ENCODE data around the gene SEMA4D. TPM values are rescaled to one million over a fixed set of nuclear protein-coding genes. Genes with fewer than 3 reads are reported as not detected.

SEMA4D gene
- total RNA-seq, 4 donors from 2014 or later = 37.3 to 50.1 (median 42.6) TPM

GRCh38 chr9:89400403-89401116, 97.4 kb downstream of the SEMA4D start:
- DNase-seq (ENCODE audit: low spot score in 2 of 2) = no peak
- Histone ChIP-seq H3K4me3 (no peak overlapping the region), H3K36me3 (peaks cover 47% of the 10 kb centered on the region), H3K9me3 (no peaks in the 10 kb centered on the region), H3K27me3 (no peaks in the 10 kb centered on the region), H3K27ac (no peak overlapping the region), H3K4me1 (no peaks in the 10 kb centered on the region)
- WGBS = 86% methylated on average over 12 of the region's 12 CpGs
- TF ChIP-seq POLR2AphosphoS5 (IDR thresholded peaks at IDR 0.05) (no peak), CTCF (IDR thresholded peaks at IDR 0.05) (no peak), EP300 (IDR thresholded peaks at IDR 0.05) (no peak), POLR2A (IDR thresholded peaks at IDR 0.05) (no peak)

- TF ChIP-seq POLR2AphosphoS5 (IDR thresholded peaks at IDR 0.05) = no peak
- peaks cover 56% of the 10 kb centered on the region for H3K36me3 ChIP-seq
- no peaks in the 10 kb centered on the region for H3K9me3 ChIP-seq
- H3K27ac ChIP-seq = no peak overlapping the region
- no peak for DNase-seq (ENCODE audit: low spot score in 2 of 2)
- H3K4me1 ChIP-seq = no peaks in the 10 kb centered on the region
- no peaks in the 10 kb centered on the region for H3K27me3 ChIP-seq
- 95% methylated on average over 3 of the region's 5 CpGs for WGBS
- H3K4me3 ChIP-seq = no peak overlapping the region
These were observed 99.3 kb downstream of the SEMA4D start for GRCh38 chr9:89398621-89399020.

DNA sequence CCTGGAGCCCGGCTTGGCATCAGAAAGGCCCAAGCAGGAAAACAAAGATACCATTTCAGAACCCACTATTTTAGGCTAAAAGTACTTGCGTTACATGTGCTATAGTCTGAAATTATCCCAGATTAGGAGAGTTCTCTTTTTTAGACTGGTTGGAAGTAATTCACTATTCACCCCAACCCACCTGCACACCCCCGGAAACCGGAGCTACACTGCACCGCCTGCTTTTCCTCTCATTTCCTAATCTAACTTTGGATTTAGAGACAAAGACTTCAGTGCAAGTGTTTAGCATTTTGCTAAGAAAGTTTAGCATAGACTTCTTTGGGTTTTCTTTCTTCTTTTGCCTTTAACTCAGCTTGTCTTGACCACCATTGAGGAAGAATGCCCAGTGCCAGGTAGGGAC, 100.4 kb downstream of the SEMA4D start:
- Histone ChIP-seq H3K27me3 (no peaks in the 10 kb centered on the region), H3K4me3 (no peak overlapping the region), H3K9me3 (no peaks in the 10 kb centered on the region), H3K4me1 (no peaks in the 10 kb centered on the region), H3K27ac (no peak overlapping the region), H3K36me3 (peaks cover 56% of the 10 kb centered on the region)
- 96% methylated on average over 5 of the region's 5 CpGs for WGBS
- no peak for DNase-seq (ENCODE audit: low spot score in 2 of 2)
- TF ChIP-seq EP300 (IDR thresholded peaks at IDR 0.05) (no peak), POLR2AphosphoS5 (IDR thresholded peaks at IDR 0.05) (no peak), CTCF (IDR thresholded peaks at IDR 0.05) (no peak)

DNA sequence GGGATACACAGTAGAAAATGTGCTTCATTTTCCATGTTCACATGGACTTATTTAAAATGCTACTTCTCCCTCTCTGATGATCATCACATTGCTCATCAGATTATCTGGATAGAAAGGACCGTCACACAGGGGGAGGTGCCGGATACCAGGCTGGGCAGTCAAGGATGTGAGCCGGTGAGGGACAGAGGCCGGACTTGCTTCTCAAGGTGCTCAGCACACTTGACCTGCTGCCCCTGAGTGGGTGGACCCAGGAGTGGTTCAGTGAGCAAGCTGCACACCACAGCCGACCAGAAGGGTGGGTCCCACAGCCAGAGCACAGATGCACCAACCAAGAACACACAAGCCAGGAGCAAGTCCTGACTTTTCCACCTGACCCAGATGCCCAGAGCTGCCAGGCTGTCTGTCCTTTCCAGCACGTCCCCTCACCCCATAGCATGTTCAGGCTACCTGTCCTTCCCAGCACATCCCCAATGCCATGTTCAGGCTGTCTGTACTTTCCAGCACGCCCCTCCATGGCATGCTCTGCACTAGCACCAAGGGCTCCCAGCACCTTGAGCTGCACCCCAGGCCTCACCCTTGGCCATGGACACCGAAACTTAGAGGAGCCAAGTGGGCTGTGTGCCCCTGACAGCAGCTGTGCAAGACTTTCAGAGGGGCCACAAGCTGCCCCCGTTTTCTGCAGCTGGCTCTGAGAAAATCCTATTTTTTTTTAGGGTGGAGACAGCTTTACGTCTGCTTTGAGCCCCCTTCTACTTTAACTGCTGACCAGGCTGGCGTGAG, 101.8 kb downstream of the SEMA4D start:
- no peak overlapping the region for H3K27ac ChIP-seq
- H3K36me3 ChIP-seq = peaks cover 57% of the 10 kb centered on the region
- no peaks in the 10 kb centered on the region for H3K4me1 ChIP-seq
- no peaks in the 10 kb centered on the region for H3K27me3 ChIP-seq
- H3K4me3 ChIP-seq = no peak overlapping the region
- TF ChIP-seq POLR2AphosphoS5 (IDR thresholded peaks at IDR 0.05) = no peak
- no peak for TF ChIP-seq CTCF (IDR thresholded peaks at IDR 0.05)
- TF ChIP-seq POLR2A (IDR thresholded peaks at IDR 0.05) = no peak
- no peak for TF ChIP-seq EP300 (IDR thresholded peaks at IDR 0.05)
- no peak for DNase-seq (ENCODE audit: low spot score in 2 of 2)
- WGBS = 92% methylated on average over 10 of the region's 11 CpGs
- H3K9me3 ChIP-seq = no peaks in the 10 kb centered on the region

GRCh38 chr9:89394412-89394811, 103.5 kb downstream of the SEMA4D start:
- no peaks in the 10 kb centered on the region for H3K27me3 ChIP-seq
- no peak overlapping the region for H3K4me3 ChIP-seq
- peaks cover 5% of the 10 kb centered on the region for H3K4me1 ChIP-seq
- WGBS = 85% methylated on average over 12 of the region's 12 CpGs
- no peak overlapping the region for H3K27ac ChIP-seq
- TF ChIP-seq EP300 (IDR thresholded peaks at IDR 0.05) = no peak
- no peak for TF ChIP-seq CTCF (IDR thresholded peaks at IDR 0.05)
- no peak for TF ChIP-seq POLR2A (IDR thresholded peaks at IDR 0.05)
- no peak for TF ChIP-seq POLR2AphosphoS5 (IDR thresholded peaks at IDR 0.05)
- peaks cover 67% of the 10 kb centered on the region for H3K36me3 ChIP-seq
- no peaks in the 10 kb centered on the region for H3K9me3 ChIP-seq
- DNase-seq (ENCODE audit: low spot score in 2 of 2) = no peak
